Lower leg skin (tissue), 3 donors: ENCODE measurements around the gene TRIM5.
"Not testable (repeated sequence)": the region's sequence is repeated elsewhere in the genome, so short reads cannot be mapped to it uniquely, and the experiment has no call there.

Experiments
- POLR2A ChIP-seq, 2 donors: fragments of 450-650 bp; IDR thresholded peaks; one replicate each; pipeline ENCODE4 v1.6.1; 2016 to 2017; ENCODE audit warnings: antibody characterized with exemption in 2 of 2, mild to moderate bottlenecking in 1 of 2, moderate library complexity in 1 of 2
- TF ChIP-seq, protein P1 (sequence below), 3 donors: fragments of 450-650 bp; IDR thresholded peaks; one replicate each; pipeline ENCODE4 v1.5.1; 2016; ENCODE audit warnings: antibody characterized with exemption in 3 of 3, mild to moderate bottlenecking in 3 of 3, moderate library complexity in 2 of 3

DNA sequence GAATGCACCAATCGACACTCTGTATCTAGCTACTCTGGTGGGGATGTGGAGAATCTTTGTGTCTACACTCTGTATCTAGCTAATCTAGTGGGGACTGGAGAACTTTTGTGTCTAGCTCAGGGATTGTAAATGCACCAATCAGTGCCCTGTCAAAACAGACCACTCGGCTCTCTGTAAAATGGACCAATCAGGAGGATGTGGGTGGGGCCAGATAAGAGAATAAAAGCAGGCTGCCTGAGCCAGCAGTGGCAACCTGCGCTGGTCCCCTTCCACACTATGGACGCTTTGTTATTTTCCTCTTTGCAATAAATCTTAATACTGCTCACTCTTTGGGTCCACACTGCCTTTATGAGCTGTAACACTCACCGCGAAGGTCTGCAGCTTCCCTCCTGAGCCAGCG is 1.3 kb downstream of the TRIM5 start:
- TF ChIP-seq, protein P1, sequence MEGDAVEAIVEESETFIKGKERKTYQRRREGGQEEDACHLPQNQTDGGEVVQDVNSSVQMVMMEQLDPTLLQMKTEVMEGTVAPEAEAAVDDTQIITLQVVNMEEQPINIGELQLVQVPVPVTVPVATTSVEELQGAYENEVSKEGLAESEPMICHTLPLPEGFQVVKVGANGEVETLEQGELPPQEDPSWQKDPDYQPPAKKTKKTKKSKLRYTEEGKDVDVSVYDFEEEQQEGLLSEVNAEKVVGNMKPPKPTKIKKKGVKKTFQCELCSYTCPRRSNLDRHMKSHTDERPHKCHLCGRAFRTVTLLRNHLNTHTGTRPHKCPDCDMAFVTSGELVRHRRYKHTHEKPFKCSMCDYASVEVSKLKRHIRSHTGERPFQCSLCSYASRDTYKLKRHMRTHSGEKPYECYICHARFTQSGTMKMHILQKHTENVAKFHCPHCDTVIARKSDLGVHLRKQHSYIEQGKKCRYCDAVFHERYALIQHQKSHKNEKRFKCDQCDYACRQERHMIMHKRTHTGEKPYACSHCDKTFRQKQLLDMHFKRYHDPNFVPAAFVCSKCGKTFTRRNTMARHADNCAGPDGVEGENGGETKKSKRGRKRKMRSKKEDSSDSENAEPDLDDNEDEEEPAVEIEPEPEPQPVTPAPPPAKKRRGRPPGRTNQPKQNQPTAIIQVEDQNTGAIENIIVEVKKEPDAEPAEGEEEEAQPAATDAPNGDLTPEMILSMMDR (IDR thresholded peaks at IDR 0.05): not testable (repeated sequence)
- not testable (repeated sequence) for TF ChIP-seq POLR2A (IDR thresholded peaks at IDR 0.05)
